Neural cell (in vitro differentiated cells): ENCODE data around the gene THAP8.

Experiments used
- CTCF ChIP-seq: fragments of 450-650 bp; IDR thresholded peaks from 2 replicates; pipeline ENCODE4 v1.5.1; 2014; ENCODE audit warnings: antibody characterized with exemption, mild to moderate bottlenecking, moderate library complexity; ENCODE audit not compliant: poor library complexity, severe bottlenecking
- EP300 ChIP-seq: fragments of 450-650 bp; conservative IDR thresholded peaks from 2 replicates; pipeline ENCODE4 v1.6.1; 2014; ENCODE audit warnings: antibody characterized with exemption, mild to moderate bottlenecking, moderate library complexity; ENCODE audit not compliant: poor library complexity, severe bottlenecking
- EZH2 ChIP-seq: fragments of 200-600, 300-800 bp; shearing (Covaris generic), sonication (generic); IDR thresholded peaks from 2 replicates; pipeline ENCODE4 v1.6.1; 2014; ENCODE audit warnings: antibody characterized with exemption, low read length, borderline replicate concordance, mild to moderate bottlenecking; ENCODE audit not compliant: insufficient read depth, poor library complexity, severe bottlenecking
- RAD21 ChIP-seq: fragments of 450-650 bp; conservative IDR thresholded peaks from 2 replicates; pipeline ENCODE4 v1.6.1; 2014; ENCODE audit warnings: antibody characterized with exemption, mild to moderate bottlenecking, moderate library complexity
- REST ChIP-seq: IDR thresholded peaks from 2 replicates; pipeline ENCODE4 v1.6.1; 2012; ENCODE audit warnings: borderline replicate concordance
- SMC3 ChIP-seq: fragments of 450-650 bp; conservative IDR thresholded peaks from 2 replicates; pipeline ENCODE4 v1.6.1; 2014; ENCODE audit warnings: antibody characterized with exemption, mild to moderate bottlenecking, moderate library complexity; ENCODE audit not compliant: poor library complexity
- TAF1 ChIP-seq: IDR thresholded peaks from 2 replicates; pipeline ENCODE4 v1.6.1; 2012; ENCODE audit warnings: low read depth

DNA sequence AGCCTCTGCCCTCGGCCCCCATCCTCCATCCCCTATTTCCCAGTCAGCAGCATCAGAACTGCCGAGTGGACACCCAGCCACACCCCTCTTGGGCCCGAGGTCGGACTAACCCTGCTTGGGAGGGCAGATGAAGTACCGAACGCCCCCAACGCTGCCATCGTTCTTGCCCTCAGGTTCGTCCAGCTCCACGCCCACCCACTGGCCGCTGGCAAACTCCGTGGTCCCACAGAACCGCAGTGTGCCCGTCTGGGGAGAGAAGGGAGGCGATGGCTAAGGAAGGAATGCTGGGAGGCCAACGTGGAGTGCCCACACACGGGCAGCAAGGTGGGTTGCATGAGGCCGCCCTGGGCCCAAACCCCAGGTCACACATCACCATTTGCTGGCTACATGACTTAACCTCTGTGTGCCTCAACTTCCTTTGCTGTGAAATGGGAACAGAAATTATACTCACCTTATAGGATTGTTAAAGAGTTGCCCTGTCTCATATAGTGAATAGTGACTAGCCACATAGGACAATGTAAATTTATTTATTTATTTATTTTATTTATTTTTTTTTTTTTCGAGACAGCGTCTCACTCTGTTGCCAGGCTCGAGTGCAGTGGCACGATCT, 34.9 kb downstream of the THAP8 start:
- no peak for TF ChIP-seq CTCF
- no peak for TF ChIP-seq EP300
- TF ChIP-seq SMC3, result no peak
- no peak for TF ChIP-seq REST
- TF ChIP-seq TAF1, result no peak
- no peak for TF ChIP-seq EZH2
- TF ChIP-seq RAD21, result no peak
